ENCODE data around the gene RPF1. TPM values are rescaled to one million over a fixed set of nuclear protein-coding genes. Genes with fewer than 3 reads are reported as not detected.

The RPF1 gene
- total RNA-seq, 6 donors from 2014 or later = 12.2 to 46.4 (median 25.4) TPM

DNA sequence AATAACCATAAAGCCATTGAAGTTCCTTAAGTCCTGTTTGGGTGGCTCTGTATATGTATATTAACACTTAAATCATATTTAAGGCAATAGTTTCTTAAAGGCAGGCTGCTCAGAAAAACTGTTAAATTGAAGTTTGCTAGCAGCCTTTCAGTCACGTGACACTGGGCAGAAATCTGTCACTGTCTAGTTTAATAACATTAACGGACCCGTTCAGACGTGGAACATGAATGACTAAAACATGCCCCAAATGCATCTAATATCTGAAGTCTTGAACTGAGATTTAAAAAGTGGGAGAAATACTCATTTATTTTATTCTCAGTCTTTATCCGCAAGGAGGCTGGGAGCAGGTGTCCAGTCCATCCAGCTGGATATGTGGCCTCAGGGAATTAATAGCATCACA lies 23.9 kb downstream of the RPF1 start:
- Histone ChIP-seq H3K36me3 (peaks cover 3 to 32% (median 10%) of the 10 kb centered on the region in 4 donors), H3K4me3 (peak overlapping the region in 1 of 4 donors; percentile 76), H3K27ac (no peak overlapping the region), H3K9me3 (no peaks in the 10 kb centered on the region), H3K4me1 (peaks cover 47 to 54% (median 47%) of the 10 kb centered on the region in 4 donors), H3K27me3 (no peaks in the 10 kb centered on the region)
- TF ChIP-seq POLR2A (IDR thresholded peaks at IDR 0.05) = no peak
- TF ChIP-seq EP300 (IDR thresholded peaks at IDR 0.05) = no peak
- no peak for TF ChIP-seq POLR2AphosphoS5 (IDR thresholded peaks at IDR 0.05)
- TF ChIP-seq, protein P1, sequence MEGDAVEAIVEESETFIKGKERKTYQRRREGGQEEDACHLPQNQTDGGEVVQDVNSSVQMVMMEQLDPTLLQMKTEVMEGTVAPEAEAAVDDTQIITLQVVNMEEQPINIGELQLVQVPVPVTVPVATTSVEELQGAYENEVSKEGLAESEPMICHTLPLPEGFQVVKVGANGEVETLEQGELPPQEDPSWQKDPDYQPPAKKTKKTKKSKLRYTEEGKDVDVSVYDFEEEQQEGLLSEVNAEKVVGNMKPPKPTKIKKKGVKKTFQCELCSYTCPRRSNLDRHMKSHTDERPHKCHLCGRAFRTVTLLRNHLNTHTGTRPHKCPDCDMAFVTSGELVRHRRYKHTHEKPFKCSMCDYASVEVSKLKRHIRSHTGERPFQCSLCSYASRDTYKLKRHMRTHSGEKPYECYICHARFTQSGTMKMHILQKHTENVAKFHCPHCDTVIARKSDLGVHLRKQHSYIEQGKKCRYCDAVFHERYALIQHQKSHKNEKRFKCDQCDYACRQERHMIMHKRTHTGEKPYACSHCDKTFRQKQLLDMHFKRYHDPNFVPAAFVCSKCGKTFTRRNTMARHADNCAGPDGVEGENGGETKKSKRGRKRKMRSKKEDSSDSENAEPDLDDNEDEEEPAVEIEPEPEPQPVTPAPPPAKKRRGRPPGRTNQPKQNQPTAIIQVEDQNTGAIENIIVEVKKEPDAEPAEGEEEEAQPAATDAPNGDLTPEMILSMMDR (IDR thresholded peaks at IDR 0.05) = no peak
- 65 to 68% methylated on average over 5 of the region's 5 CpGs for whole genome bisulfite sequencing, 2 donors
- no peak for ATAC-seq (ENCODE audit: low FRiP score in 2 of 2)
- no peak for DNase-seq

DNA sequence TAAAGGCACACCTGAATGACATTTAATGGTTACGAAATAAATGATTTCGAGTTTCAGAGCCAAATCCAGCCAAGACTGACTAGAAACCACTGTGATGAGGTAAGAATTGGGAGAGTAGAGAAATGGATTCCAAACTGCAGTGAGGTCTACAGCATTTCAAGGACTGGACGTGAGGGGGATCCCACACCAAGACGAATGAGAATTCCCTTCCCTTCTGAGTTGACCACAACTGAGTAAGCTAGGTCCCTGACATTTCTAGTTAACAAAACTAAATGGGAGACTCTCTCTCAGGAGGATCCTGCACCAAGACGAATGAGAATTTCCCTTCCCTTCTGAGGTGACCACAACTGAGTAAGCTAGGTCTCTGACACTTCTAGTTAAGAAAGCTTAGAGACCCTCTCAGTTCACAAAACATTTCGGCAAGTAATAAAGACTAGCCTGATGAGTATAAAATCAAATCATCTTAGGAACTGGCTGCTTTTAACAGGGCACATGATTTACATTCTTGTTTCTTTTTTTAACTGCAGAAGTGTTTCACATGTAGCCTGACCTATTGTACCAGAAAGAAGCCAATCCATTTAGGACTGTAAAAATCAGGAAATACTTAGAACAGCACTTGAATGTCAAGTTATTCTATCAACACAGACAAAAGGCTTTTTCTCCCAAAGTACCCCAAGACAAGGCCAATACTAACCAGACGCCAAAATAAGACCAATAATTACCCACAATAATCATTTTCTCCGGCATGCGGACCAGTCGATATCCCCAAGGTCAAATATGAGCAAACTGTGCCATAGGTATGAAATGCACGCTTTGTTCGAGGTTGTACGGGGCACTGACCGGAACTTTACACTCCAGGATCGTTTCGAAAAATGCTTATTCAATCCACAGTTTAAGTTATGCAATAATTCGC lies 25.8 kb downstream of the RPF1 start:
- no peaks in the 10 kb centered on the region for H3K27me3 ChIP-seq
- TF ChIP-seq EP300 (IDR thresholded peaks at IDR 0.05) = no peak
- no peak for TF ChIP-seq POLR2AphosphoS5 (IDR thresholded peaks at IDR 0.05)
- no peak for TF ChIP-seq POLR2A (IDR thresholded peaks at IDR 0.05)
- TF ChIP-seq, protein P1 (IDR thresholded peaks at IDR 0.05) = no peak
- DNase-seq = no peak
- no peak for ATAC-seq (ENCODE audit: low FRiP score in 2 of 2)
- H3K9me3 ChIP-seq = peaks cover 0 to 5% (median 0%) of the 10 kb centered on the region in 4 donors
- H3K4me1 ChIP-seq = peaks cover 45 to 52% (median 47%) of the 10 kb centered on the region in 4 donors
- H3K36me3 ChIP-seq = peaks cover 0 to 15% (median under 1%) of the 10 kb centered on the region in 4 donors
- H3K27ac ChIP-seq = peak overlapping the region; percentile 94 to 96 (median 95)
- H3K4me3 ChIP-seq = peak overlapping the region; percentile 48 to 76 (median 58)
- 6 to 7% methylated on average over 17 of the region's 17 CpGs for whole genome bisulfite sequencing, 2 donors

DNA sequence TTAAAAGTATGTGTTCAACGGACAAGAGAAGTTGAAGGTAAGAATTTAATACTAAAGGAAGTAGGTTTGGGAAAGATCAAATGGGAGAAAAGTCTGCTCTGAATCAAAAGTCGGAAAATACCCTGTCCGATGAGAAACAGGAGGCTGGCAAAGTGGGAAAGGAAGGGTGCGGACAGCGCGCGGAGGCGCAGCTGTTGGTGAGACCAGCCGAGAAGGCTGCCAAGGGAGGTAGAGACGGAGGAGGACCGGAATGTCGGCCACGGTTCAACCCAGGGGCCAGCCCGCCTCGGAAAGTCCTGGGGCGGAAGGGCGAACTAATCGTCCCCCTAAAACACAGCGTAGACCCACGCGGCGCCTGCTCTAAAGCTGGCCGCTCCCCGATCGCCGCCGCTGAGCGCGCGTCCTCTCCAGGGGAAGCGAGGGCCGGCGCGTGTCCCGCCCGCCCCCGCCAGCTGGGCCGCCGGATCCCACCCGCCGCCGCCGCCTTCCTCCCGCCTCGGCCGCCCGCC lies 26.5 kb downstream of the RPF1 start:
- WGBS, 2 donors = 0 to 1% methylated on average over 16 to 18 of the region's 47 CpGs

DNA sequence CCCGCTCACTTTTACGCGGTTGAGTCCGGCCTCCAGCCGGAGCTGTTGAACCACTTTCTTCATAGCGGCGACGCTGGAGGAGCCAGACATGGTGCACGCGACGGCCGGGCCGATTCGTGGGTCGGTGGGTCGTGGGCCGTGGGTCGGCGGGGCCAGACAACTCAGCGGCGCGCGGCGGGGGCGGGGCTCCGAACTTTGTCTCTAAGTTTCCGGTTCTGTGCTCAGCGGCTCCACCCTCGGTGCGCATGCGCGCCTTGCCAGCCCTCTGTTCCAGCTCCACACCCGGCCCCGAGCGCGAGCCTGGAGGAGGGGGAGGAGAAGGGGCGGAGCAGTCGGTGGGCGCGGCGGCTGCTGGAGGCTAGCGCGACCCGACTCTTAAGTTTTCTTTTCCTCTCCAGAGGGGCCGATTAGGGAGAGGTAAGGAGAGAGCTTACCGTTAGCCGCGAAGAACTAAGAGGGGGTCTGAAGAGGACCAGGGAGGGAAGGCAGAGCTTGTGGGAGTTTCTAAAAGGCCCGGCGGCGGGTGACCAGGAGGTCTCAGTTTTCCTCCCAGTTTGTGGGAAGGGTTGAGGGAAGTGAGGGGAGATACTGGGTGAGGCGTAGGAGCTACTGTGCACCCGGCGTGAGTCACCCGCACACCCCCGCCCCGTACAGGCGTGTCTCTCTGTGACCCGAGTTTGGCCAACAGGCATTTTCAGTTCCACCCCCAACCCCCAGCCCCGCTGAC lies 27.1 kb downstream of the RPF1 start, which contains the start of the genes GNG5 and SPATA1:
Gene GNG5, minus strand, starts transcription at position 580 of the 727 bp plus-strand sequence. Its CDS starts 490 bp downstream, at position 90.
Gene SPATA1, plus strand, starts transcription at position 385 of the 727 bp plus-strand sequence. CDS start 9,974 bp downstream, outside the sequence.
- H3K27me3 ChIP-seq = no peaks in the 10 kb centered on the region
- peaks cover 0 to 3% (median 0%) of the 10 kb centered on the region in 4 donors for H3K36me3 ChIP-seq
- H3K27ac ChIP-seq = peak within 1 kb of the TSS; percentile 94 to 96 (median 95)
- peaks cover 0 to 5% (median 0%) of the 10 kb centered on the region in 4 donors for H3K9me3 ChIP-seq
- 0% methylated on average over 27 to 36 of the region's 60 CpGs for WGBS, 2 donors
- peak; percentile 97 to 99 for ATAC-seq (ENCODE audit: low FRiP score in 2 of 2)
- peak; percentile 56 to 91 (median 86) for TF ChIP-seq POLR2A (IDR thresholded peaks at IDR 0.05)
- peak in 1 of 4 donors; percentile 40 for TF ChIP-seq EP300 (IDR thresholded peaks at IDR 0.05)
- TF ChIP-seq, protein P1 (IDR thresholded peaks at IDR 0.05) = peak in 1 of 6 experiments; percentile 2
- peak; percentile 76 to 83 for TF ChIP-seq POLR2AphosphoS5 (IDR thresholded peaks at IDR 0.05)
- peak; percentile 99 to 100 for DNase-seq
- H3K4me1 ChIP-seq = peaks cover 34 to 45% (median 35%) of the 10 kb centered on the region in 4 donors
- H3K4me3 ChIP-seq = peak within 1 kb of the TSS; percentile 48 to 76 (median 58)

More for the DNA sequence above, 26.5 kb downstream of the RPF1 start:
- no peak for TF ChIP-seq EP300 (IDR thresholded peaks at IDR 0.05)
- TF ChIP-seq POLR2A (IDR thresholded peaks at IDR 0.05) = peak in 1 of 4 donors; percentile 14
- TF ChIP-seq POLR2AphosphoS5 (IDR thresholded peaks at IDR 0.05) = no peak
- TF ChIP-seq, protein P1 (IDR thresholded peaks at IDR 0.05) = peak in 2 of 6 experiments; percentile 4 to 7
- Histone ChIP-seq H3K36me3 (peaks cover 0 to 8% (median 0%) of the 10 kb centered on the region in 4 donors), H3K9me3 (peaks cover 0 to 5% (median 0%) of the 10 kb centered on the region in 4 donors), H3K4me1 (peaks cover 40 to 51% (median 41%) of the 10 kb centered on the region in 4 donors), H3K4me3 (peak overlapping the region; percentile 48 to 76 (median 58)), H3K27ac (peak overlapping the region; percentile 94 to 96 (median 95)), H3K27me3 (no peaks in the 10 kb centered on the region)
- DNase-seq = no peak
- peak; percentile 70 to 88 for ATAC-seq (ENCODE audit: low FRiP score in 2 of 2)
